Measurements from ENCODE around the gene SMPDL3A. TPM values are rescaled to one million over a fixed set of nuclear protein-coding genes. Genes with fewer than 3 reads are reported as not detected.

Gene SMPDL3A
- total and polyA plus RNA-seq, 8 donors: 7.4 to 19.8 (median 10.6) TPM

DNA sequence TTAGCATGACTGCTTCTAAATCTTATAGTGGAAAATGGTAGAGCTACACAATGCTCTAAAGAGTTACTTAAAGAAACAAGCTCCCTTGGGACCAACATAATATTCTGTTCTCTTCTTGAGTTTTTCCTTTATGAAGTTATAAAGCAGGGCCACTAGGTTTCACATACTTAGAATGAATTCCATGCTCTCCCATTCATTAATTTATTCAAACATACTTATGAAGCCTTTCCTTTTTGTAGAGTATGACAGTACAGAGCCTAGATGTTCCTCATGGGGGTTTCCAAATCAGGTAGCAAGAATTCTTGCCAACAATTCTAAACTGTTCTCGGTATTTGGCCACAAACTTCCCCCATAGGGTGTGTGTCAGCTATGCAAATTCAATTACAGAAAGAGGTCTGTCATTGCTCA, 30.1 kb upstream of the SMPDL3A start:
- H3K4me1 ChIP-seq: no peaks in the 10 kb centered on the region
- 43 to 56% methylated on average over 1 of the region's 1 CpG for WGBS, 2 donors
- FAIRE-seq (no peak), DNase-seq (no peak), ATAC-seq (no peak)
- H3K27me3 ChIP-seq: no peaks in the 10 kb centered on the region
- intact Hi-C loops (cut with DNase I): no loop called here
- H3K9me3 ChIP-seq: no peaks in the 10 kb centered on the region
- no peak overlapping the region for H3K4me3 ChIP-seq
- no peak for TF ChIP-seq CTCF (IDR thresholded peaks at IDR 0.05)
- no peak overlapping the region for H3K27ac ChIP-seq
- H3K36me3 ChIP-seq: no peaks in the 10 kb centered on the region

GRCh38 chr6:122760330-122760729, 28.7 kb upstream of the SMPDL3A start:
- Histone ChIP-seq H3K4me1 (no peaks in the 10 kb centered on the region), H3K27ac (no peak overlapping the region), H3K4me3 (no peak overlapping the region), H3K27me3 (no peaks in the 10 kb centered on the region), H3K9me3 (no peaks in the 10 kb centered on the region), H3K36me3 (no peaks in the 10 kb centered on the region)
- FAIRE-seq (no peak), DNase-seq (no peak), ATAC-seq (no peak)
- intact Hi-C loops (cut with DNase I): no loop called here
- TF ChIP-seq CTCF (IDR thresholded peaks at IDR 0.05): no peak

- H3K4me3 ChIP-seq: no peak overlapping the region
- no peak for FAIRE-seq
- no peaks in the 10 kb centered on the region for H3K36me3 ChIP-seq
- no peak for ATAC-seq
- intact Hi-C loops (cut with DNase I): no loop called here
- H3K9me3 ChIP-seq: no peaks in the 10 kb centered on the region
- no peak overlapping the region for H3K27ac ChIP-seq
- no peak for DNase-seq
- no peak for TF ChIP-seq CTCF (IDR thresholded peaks at IDR 0.05)
- no peaks in the 10 kb centered on the region for H3K27me3 ChIP-seq
- no peaks in the 10 kb centered on the region for H3K4me1 ChIP-seq
Observed at GRCh38 chr6:122766256-122766655, 22.8 kb upstream of the SMPDL3A start.

GRCh38 chr6:122770835-122771601, 18.0 kb upstream of the SMPDL3A start:
- ATAC-seq (peak; percentile 64 to 98 (median 94)), DNase-seq (peak in 3 of 6 donors; percentile 40 to 48 (median 48)), FAIRE-seq (no peak)
- WGBS, 2 donors: 3 to 6% methylated on average over 1 of the region's 1 CpG
- intact Hi-C loops (cut with DNase I): no loop called here
- Histone ChIP-seq H3K36me3 (no peaks in the 10 kb centered on the region), H3K4me3 (no peak overlapping the region), H3K27me3 (no peaks in the 10 kb centered on the region), H3K27ac (no peak overlapping the region), H3K4me1 (no peaks in the 10 kb centered on the region), H3K9me3 (no peaks in the 10 kb centered on the region)
- peak in 1 of 4 donors; percentile 22 for TF ChIP-seq CTCF (IDR thresholded peaks at IDR 0.05)

GRCh38 chr6:122772724-122773415, 16.2 kb upstream of the SMPDL3A start:
- no peak for FAIRE-seq
- Histone ChIP-seq H3K27ac (no peak overlapping the region), H3K4me3 (no peak overlapping the region), H3K27me3 (no peaks in the 10 kb centered on the region), H3K9me3 (no peaks in the 10 kb centered on the region), H3K4me1 (no peaks in the 10 kb centered on the region), H3K36me3 (no peaks in the 10 kb centered on the region)
- no peak for ATAC-seq
- no peak for DNase-seq
- no peak for TF ChIP-seq CTCF (IDR thresholded peaks at IDR 0.05)
- intact Hi-C loops (cut with DNase I): no loop called here
- 93 to 94% methylated on average over 3 of the region's 3 CpGs for WGBS, 2 donors

Data from pancreas (tissue), 10 donors.